AG08395 (cell line): ENCODE results near the gene PANK4.
A peak's percentile ranks its signal among the peaks of the same experiment; 100 is the strongest.
"Not testable (repeated sequence)": the region's sequence is repeated elsewhere in the genome, so short reads cannot be mapped to it uniquely, and the experiment has no call there.

Source experiments
- DNase-seq: peaks from one replicate; pipeline ENCODE4 v3.0.0; 2012; ENCODE audit warnings: mixed read lengths, low spot score

Gene PANK4

DNA sequence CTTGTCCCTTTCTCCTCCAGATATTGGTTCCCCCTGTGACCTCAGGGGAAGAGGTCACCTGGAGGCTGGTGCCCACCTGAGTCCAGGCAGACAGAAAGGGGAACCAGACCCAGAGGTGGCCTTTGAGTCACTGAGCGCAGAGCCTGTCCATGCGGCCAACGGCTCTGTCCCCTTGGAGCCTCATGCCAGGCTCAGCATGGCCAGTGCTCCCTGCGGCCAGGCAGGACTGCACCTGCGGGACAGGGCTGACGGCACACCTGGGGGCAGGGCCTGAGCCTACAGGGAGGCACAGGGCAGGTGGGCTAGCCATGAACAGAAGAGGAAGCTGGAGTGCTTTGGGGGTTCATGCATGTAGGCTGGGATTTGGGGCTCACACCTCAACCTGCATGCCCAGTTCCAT lies 32.5 kb upstream of the PANK4 start:
- no peak for DNase-seq

DNA sequence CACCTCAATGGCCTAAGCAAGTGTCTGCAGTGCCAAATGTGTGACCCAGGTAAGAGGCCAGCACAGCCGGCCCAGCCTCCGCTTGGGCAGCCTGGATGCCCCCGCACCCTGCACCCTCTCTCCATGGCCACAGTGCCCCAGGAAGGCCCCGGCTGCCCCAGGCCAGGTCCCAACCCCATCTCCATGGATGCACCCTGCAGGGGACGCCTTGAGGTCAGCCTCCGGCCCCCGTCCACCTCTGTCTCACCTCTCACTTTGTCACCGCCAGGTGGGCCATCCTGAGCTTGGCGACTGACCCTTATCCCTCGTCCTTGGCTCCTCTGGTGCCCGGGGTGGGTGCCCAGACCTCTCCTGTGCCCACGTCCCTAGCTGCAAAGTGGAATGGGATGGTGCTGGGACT lies 32.0 kb upstream of the PANK4 start:
- DNase-seq, result no peak

- DNase-seq, result no peak
Measured at GRCh38 chr1:2557482-2558400, 31.3 kb upstream of the PANK4 start.

DNA sequence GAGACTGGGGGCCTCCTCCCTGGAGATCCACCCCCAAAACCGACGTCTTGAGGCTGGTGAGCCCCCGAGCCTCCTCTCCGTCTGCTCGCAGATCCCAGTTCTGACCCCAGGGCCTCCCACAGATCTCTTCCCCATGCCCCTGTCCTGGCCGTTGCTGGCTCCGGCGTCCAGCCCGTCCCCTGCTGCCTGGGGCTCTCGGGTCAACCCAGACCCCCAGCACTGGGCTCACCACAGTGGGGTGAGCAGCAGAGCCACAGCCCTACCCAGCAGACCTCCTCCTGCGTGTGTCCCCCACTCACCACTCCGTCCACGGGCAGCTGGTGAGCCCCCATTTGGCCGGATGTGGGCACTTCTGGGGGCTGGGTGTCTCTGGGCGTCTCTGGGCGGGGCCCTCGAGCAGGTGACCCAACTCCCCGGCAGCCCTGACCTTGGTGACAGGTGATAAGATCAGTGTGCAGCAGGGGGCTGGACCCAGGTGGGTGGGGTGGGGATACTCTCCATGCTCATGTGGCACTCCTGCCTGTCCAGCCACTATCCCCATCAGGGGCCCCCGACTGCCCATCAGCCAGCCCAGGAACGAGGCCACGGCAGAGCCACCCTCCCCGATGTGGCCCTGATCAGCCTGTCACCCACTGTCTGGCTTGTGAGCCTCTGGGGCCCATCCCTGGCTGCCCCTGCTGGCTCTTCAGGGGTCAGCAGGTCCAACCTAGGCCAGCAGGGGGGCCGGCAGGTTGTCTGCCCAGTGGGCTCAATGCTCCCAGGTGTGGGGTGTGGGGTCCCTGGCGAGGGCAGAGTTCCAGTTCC lies 30.5 kb upstream of the PANK4 start:
- DNase-seq, result no peak

GRCh38 chr1:2556277-2556677 lies 29.9 kb upstream of the PANK4 start, which contains the start of gene TNFRSF14:
TSS of gene TNFRSF14 (plus strand) at chr1:2556371. CDS start at chr1:2556665, 294 bp downstream.
- DNase-seq, result peak; percentile 61

DNA sequence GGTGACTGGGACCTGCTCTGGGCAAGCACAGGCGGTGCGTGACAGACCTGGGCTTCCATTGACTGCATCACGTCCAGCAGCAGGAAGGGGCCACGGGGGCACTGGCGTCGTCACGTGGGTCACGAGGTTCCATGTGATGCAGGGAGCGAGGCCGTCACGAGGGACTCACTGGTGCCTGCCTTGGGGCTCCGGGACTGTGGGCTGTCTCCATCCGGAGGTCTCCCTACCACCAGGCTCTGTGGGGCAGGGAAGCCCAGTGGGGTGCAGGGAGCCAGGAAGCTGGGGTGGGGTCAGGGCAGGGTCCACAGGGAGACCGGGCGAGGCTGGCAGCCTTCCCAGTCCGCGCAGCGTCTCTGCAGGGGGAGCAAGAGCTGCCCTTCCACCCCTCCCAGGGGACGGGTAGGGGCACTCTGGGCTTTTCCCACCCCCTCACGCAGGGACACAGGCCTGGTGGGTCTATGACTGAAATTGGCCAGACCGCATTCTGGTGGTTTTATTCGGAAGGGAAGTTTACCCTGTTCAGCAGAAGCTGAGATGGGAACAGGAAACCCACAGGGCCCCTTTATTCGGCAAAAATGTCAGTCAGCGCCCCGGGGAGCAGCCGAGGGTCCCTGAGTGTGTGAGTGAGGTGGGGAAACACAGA lies 29.4 kb upstream of the PANK4 start:
- DNase-seq, result peak; percentile 52

- DNase-seq, result no peak
Measured at GRCh38 chr1:2554621-2555387, 28.4 kb upstream of the PANK4 start.

- no peak for DNase-seq
Measured at GRCh38 chr1:2553871-2554620, 27.6 kb upstream of the PANK4 start.

DNA sequence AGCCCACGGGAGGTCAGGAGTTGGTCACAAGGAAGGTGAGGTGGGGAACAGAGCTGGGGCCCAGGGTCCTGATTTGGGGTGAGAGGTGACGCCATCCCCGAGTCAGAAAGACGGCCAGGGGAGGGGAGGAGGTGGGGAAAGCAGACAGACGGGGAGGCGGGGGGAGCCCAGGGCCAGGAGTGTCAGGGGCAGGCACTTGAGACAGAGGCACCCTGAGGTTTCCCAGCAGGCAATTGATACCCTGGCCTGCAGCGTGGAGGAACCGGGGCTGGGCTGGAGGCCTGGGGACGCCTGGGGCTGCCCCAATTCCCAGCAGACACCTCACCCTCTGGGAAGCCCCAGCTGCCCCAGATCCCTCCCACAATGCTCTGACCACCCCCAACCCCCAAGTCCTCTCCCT lies 26.7 kb upstream of the PANK4 start:
- not testable (repeated sequence) for DNase-seq

GRCh38 chr1:2552189-2552588 lies 25.8 kb upstream of the PANK4 start:
- no peak for DNase-seq

DNA sequence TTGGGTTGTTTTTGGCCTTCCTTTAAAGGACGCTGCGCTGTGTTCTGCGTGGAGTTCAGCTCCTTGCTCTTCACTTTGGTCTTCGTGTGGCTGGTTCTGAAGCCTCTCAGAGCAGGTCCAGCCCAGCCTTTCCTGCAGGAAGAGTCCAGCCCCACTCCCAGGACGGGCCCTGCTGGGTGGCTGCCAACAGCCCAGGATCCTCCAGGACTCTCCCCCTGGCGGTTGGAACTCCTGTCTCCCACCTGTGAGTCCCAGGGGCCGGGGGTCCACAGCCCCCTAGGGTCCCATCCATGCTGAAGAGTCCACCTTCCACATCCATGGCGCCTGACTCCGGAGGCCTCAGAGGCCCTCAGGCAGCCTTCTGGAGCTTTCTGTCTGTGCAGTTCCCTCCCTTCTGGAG lies 25.1 kb upstream of the PANK4 start:
- DNase-seq, result not testable (repeated sequence)

DNA sequence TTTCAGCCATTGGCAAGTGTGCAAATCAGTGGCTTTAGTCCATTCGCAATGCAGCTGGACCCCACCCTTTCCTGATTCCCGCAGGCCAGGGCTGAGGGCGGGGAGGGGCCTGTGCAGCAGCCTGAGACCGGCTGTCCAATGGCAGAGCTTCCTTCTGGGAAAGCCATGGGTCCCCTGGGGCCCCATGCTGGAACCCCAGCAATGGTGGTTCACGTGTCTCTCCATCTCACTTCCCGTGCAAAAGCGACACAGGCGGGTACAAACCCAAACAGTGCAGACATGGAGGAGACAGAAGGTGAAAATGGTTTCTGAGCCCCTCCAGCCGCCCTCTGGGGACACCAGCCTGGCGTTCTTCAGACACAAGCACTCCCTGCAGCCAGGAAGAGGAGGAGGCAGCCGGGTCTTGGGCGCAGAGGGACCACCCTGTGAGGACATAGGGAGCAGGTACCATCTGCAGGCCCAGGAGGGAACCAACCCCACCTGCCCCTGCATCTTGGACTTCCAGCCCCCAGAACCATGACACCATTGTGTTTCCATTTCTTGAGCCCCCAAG lies 24.0 kb upstream of the PANK4 start:
- DNase-seq, result not testable (repeated sequence)

- not testable (repeated sequence) for DNase-seq
Measured at GRCh38 chr1:2549367-2550029, 23.1 kb upstream of the PANK4 start.

- DNase-seq, result peak; percentile 81
Measured at GRCh38 chr1:2548068-2548589, 21.7 kb upstream of the PANK4 start.

DNA sequence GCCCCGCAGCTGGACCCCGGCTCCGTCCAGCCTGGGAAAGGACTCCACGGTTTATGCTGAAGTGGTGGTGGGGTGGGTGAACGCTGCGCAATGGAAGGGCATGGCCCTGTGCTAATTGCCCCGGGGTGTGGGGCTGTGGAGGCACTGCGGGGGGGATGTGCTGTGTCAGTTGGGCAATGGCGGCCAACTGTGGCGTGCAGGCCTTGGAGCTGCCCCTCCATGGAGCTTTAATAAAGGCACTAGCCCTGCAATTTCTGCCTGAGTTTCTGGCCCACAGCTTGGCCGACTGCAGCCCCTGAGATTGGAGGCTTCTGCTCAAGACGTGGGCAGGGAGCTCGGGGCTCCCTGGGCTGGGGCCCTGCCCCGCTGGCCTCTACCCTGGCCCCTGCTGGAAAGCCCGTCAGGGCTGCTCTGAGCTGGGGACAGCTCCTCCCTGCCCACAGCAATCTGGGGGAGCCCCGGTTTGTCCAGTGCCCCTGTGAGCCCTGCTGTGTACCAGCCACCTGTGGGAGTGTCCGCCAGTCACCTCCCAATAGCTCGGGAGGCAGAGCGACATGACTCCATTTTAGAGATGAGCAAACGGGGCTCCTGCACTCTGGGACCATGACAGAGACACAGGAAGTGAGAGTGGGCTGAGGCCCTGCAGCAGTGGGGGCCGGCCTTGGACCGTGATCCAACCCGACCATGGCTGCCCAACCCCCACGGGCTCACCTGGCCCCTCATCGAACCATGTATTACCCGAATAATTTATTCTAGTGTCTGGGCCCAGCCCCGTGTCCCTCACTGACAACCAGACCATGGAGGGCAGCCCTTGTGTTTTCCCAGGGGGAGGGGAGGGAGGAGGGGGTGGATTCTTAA lies 21.0 kb upstream of the PANK4 start:
- no peak for DNase-seq

GRCh38 chr1:2546515-2547209 lies 20.3 kb upstream of the PANK4 start:
- DNase-seq, result peak; percentile 88

DNA sequence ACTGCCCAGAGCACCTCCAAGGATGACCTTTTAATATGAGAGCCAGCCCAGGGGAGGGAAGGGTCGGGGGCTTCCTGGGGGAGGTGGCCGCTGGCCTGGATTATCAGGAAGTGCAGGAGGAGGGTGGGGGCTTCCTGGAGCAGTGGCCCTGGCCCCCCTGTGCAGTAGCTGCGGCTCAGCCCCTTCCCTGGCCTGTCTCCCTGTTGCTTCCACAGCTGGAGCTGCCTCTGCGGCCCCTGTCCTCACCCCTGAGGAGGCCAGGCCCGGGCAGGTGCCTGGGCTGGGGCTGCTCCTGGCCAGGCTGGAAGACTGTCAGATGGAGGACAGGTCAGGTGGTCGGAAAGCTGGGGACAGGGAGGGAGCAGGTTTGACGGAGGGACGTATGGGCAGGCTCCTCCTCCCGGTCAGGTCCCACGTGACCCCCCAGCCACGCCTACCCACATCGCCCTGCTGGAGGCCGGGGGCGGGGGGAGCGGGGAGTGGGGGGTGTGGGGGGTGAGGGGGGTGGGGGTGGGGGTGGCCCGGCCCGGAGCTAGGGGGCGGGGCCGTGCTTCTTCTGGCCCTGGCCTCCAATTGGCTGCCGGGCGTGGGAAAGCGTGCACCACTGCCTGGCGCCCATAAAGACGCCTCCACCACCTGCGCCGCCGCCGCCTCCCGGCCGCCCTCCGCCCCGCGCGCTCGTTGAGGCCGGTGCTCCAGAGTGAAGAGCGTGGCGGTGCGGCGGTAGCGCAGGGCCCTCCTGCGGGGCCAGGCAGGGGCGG lies 19.5 kb upstream of the PANK4 start:
- DNase-seq, result peak; percentile 93
